Measurements from ENCODE around the gene SLAIN1.

Gene SLAIN1

GRCh38 chr13:77751513-77752456, 54.3 kb downstream of the SLAIN1 start:
- DNase-seq (ENCODE audit: low spot score) = peak; percentile 66

DNA sequence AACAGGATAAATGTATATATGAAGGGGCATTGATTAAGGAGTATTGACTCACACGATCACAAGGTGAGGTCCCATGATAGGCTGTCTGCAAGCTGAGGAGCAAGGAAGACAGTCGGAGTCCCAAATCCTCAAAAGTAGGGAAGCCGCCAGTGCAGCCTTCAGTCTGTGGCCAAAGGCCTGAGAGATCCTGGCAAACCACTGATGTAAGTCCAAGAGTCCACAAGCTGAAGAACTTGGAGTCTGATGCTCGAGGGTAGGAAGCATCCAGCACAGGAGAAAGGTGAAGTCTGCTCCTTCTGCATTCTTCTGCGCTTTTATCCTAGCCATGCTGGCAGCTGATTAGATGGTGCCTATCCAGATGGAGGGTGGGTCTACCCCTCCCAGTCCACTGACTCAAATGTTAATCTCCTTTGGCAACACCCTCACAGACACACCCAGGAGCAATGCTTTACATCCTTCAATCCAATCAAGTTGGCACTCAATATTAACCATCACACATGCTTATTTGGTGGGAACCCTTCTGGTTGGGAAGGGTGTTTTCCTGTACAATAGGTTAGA, 55.1 kb downstream of the SLAIN1 start:
- DNase-seq (ENCODE audit: low spot score) = no peak

- DNase-seq (ENCODE audit: low spot score) = no peak
Measured at GRCh38 chr13:77760893-77761292, 63.4 kb downstream of the SLAIN1 start.

- no peak for DNase-seq (ENCODE audit: low spot score)
Measured at GRCh38 chr13:77767413-77767812, 69.9 kb downstream of the SLAIN1 start.

DNA sequence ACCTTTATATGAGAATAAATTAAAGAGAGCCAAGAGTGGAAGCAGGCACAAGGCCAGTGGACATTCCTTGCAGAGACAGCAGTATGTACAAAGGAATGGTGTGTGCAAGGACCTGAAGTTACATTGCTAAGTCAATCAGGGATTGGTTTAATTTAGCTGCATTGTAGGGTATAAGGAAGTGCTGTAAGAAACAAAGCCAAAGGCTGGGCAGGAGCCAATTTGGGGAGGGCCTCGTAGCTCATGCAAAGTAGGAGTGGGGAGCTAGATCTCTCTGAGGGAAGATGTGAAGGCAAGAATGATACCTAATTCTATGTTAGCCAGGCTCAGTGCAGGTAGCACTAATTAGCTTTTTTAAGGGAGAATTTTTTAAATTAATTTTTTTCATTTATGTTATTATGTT, 76.7 kb downstream of the SLAIN1 start:
- no peak for DNase-seq (ENCODE audit: low spot score)

GRCh38 chr13:77776704-77777103, 79.2 kb downstream of the SLAIN1 start:
- no peak for DNase-seq (ENCODE audit: low spot score)

- peak; percentile 41 for DNase-seq (ENCODE audit: low spot score)
Measured at GRCh38 chr13:77779552-77780272, 82.2 kb downstream of the SLAIN1 start.

DNA sequence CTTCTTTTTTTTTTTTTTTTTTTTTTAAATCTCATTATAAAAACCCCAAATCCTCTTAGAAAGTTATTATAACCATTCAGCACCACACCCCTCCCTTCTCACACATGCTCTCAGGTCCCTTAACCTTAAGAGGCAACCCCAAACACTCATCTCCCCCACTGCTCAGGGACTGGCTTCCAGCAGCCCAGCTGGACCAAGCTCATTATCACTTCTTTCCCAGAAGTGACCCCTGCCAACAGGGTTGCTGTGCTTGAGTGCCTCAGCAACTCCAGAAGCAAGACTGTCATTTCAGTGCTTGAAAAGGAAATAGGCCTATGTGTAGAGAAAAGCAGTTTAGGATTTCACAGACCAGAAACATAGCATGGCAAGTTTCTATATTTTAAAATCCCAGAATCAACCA, 84.3 kb downstream of the SLAIN1 start:
- DNase-seq (ENCODE audit: low spot score) = no peak

DNA sequence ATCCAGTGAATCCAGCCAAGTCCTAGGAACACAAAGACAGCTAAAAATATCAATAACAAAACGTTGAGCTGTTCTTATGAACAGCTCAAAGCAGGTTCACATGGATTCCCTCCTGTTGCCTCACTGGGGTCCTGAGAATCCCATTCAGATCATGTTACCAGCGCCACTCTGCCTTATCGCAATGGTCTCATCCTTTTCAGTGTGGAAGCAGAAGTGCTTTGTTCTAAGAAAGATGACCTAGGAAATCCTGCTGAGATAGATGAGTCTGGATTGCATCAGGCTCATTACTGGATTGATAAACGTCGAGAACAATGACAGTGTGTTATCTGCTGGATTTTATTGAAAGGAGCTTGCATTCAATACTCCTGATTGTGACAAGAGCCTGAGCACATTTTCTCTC, 87.0 kb downstream of the SLAIN1 start:
- no peak for DNase-seq (ENCODE audit: low spot score)

GRCh38 chr13:77786695-77787287, 89.3 kb downstream of the SLAIN1 start:
- DNase-seq (ENCODE audit: low spot score) = no peak

DNA sequence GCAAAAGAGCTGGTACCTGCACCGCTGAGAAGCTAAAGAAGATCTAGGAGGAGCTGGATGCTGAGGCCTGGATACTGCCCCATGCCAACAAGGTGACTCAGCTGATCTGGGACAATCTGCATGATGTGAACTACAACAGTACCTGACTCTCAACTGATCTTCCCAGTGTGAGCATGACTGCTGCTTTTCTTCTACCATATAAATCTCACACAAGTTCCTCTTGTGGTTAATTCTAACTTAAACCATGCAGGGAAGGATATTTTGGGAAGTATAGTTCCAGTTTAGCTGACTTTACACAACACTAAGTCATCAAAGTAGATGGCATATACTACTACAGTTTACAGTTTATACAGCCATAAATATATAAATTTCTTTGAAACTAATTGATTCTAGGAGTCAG, 91.9 kb downstream of the SLAIN1 start:
- DNase-seq (ENCODE audit: low spot score) = no peak

DNA sequence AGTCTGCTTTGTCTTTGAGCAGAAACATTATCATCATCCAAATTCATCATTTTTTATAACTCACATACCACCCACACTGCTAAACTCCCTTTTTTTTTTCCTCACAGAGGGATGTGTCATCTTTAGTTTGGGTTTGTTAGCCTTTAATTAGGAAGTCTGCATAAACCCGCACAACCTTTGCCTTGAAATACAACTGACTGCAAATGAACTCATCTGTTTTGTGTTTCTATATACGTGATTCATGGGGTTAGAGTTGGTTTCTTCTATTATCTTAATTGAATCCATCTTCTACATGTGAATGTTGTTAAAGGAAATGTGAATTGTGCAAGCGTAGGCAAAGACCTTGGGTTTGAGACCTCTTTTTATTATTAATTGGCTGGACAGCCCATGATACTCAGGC, 102.7 kb downstream of the SLAIN1 start:
- DNase-seq (ENCODE audit: low spot score) = no peak

DNA sequence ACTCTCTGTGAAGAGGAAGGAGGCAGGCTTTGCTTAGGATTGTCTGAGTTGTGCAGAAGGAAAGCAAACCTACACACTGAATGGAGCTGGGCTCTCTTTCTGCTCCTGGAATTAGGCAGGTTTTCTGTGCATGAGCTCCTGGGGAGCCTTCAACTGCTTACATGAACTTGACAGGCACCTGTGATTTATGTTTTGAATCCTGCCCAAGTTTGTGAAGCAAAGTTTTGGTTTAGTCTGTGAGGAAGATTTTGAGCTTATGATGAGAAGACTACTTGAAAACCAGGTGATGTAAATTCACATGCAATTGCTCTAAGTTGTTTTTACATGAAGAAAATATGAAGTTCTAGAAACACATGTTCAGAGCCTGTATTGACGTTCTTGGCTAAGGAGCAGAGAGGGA, 109.0 kb downstream of the SLAIN1 start:
- DNase-seq (ENCODE audit: low spot score) = no peak

DNA sequence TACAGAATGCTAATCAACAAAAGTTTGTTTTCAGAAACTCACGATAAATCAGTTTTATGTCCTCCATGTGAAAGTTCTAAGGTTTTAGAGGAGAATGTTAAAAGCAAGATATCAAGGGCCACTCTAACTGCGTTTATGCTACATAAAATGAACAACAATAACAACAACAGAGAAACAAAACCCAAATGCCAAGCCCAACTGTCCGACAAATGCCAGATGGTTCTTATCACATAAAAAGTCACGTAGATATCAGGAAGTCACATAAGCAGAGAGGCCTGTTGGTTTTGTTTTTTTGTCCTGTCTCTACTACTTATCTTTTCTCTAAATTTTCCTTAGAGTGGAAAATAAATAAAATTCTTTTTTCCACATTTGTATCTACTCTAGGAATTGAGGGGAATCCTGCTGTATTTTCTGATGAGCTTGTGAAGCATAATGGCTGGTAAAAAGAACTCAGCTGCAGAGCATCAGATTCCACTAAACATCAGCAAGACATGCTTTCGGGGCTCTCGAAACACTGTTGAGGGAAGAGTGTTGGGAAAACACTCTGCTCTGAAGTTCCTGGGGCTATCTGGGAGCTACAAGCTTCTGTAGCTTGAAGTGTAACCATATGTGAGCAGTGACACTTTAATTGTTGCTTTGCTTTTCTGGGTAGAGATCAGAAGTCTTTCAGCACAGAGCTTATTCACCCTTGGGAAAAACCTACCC, 110.1 kb downstream of the SLAIN1 start:
- no peak for DNase-seq (ENCODE audit: low spot score)

DNA sequence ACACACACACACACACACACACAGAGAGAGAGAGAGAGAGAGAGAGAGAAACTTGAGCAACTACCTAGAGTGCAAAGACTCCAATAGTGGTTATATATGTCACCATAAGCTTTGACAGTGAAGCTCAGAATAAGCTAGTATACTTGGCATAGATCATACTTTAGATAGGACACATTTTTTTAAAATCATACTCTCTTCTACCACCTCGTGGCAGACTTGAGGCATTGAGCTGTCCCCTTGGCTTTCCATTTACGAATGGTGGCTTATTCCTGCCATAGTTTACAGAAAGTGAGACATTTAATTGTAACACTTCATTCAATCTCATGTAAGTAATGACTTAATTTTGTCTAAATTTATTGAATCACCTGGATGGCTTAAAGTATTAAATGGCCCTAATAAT, 112.9 kb downstream of the SLAIN1 start:
- DNase-seq (ENCODE audit: low spot score) = peak; percentile 16

DNA sequence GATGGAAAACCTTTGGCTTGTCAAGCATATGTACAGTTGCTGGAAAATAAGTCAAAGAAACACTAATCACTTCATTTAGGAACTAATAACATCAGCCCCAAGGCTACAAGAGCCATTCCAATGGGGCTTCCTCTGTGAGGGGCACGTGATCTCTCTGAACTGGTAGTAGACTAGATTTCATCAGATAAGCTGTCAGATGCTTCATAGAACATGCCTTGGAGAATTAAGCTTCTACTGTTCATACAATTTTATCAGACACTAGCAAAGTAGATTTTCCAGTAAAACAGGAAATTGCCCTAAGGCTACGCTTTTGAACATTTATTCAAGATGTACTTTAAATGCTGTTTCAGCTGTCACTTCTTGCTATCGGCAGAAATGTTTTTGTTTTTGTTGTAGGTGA, 113.4 kb downstream of the SLAIN1 start:
- no peak for DNase-seq (ENCODE audit: low spot score)

DNA sequence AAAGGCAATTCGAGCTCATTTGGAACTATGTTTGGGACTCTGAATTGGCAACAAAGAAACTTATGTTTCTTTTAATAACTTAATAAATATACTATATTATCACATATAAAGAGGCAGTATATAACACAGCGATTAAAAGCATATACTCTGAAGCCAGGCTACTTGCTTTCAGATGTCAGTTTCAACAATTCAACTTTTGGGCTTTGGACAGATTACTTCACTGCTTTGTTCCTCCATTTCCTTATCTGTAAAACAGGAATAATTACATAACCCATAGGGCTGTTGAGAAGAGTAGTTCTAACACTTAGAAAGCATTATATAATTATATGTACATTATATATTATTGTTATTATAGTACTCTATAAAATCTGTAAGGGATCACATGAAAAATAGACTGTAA, 113.9 kb downstream of the SLAIN1 start:
- no peak for DNase-seq (ENCODE audit: low spot score)

GRCh38 chr13:77811981-77812380, 114.5 kb downstream of the SLAIN1 start:
- DNase-seq (ENCODE audit: low spot score) = no peak
